Measurements from ENCODE around the gene KRTAP9-1. TPM values are rescaled to one million over a fixed set of nuclear protein-coding genes. Genes with fewer than 3 reads are reported as not detected.
"Not testable (repeated sequence)": the region's sequence is repeated elsewhere in the genome, so short reads cannot be mapped to it uniquely, and the experiment has no call there.

The KRTAP9-1 gene
- total RNA-seq, 1 experiment from 2014 or later: not detected

- no peaks in the 10 kb centered on the region for H3K27me3 Mint-ChIP-seq (ENCODE audit: insufficient read depth, unreplicated experiment)
- BruUV-seq (replicated peaks): no TSS peak
- peaks cover 20% of the 10 kb centered on the region for H3K9me3 Mint-ChIP-seq (ENCODE audit: unreplicated experiment)
- POLR2A ChIA-PET: no interaction called here
- H3K4me3 Mint-ChIP-seq (ENCODE audit: unreplicated experiment): no peak overlapping the region
- CTCF ChIA-PET: no interaction called here
- intact Hi-C loops (cut with micrococcal nuclease): no loop called here
- H3K4me1 Mint-ChIP-seq (ENCODE audit: insufficient read depth, unreplicated experiment): peaks cover 6% of the 10 kb centered on the region
- no peaks in the 10 kb centered on the region for H3K36me3 Mint-ChIP-seq (ENCODE audit: insufficient read depth, unreplicated experiment)
- no peak for TF ChIP-seq CTCF (IDR thresholded peaks at IDR 0.05; ENCODE audit: unreplicated experiment)
- DNase-seq (ENCODE audit: unreplicated experiment): no peak
- no peak overlapping the region for H3K27ac Mint-ChIP-seq (ENCODE audit: low read depth, unreplicated experiment)
These were observed 44.4 kb upstream of the KRTAP9-1 start for GRCh38 chr17:41145261-41145660.

GRCh38 chr17:41147531-41148204 is 42.0 kb upstream of the KRTAP9-1 start:
- Mint-ChIP-seq H3K36me3 (ENCODE audit: insufficient read depth, unreplicated experiment) (no peaks in the 10 kb centered on the region), H3K4me1 (ENCODE audit: insufficient read depth, unreplicated experiment) (no peaks in the 10 kb centered on the region), H3K4me3 (ENCODE audit: unreplicated experiment) (no peak overlapping the region), H3K27ac (ENCODE audit: low read depth, unreplicated experiment) (no peak overlapping the region), H3K27me3 (ENCODE audit: insufficient read depth, unreplicated experiment) (no peaks in the 10 kb centered on the region), H3K9me3 (ENCODE audit: unreplicated experiment) (peaks cover 15% of the 10 kb centered on the region)
- ChIA-PET CTCF (no interaction called here), POLR2A (no interaction called here)
- intact Hi-C loops (cut with micrococcal nuclease): no loop called here
- DNase-seq (ENCODE audit: unreplicated experiment): no peak
- TF ChIP-seq CTCF (IDR thresholded peaks at IDR 0.05; ENCODE audit: unreplicated experiment): no peak
- BruUV-seq (replicated peaks): no TSS peak

- H3K4me1 Mint-ChIP-seq (ENCODE audit: insufficient read depth, unreplicated experiment); intact Hi-C loops (cut with micrococcal nuclease); CTCF ChIA-PET; H3K27me3 Mint-ChIP-seq (ENCODE audit: insufficient read depth, unreplicated experiment); BruUV-seq (replicated peaks); DNase-seq (ENCODE audit: unreplicated experiment); H3K27ac Mint-ChIP-seq (ENCODE audit: low read depth, unreplicated experiment); H3K36me3 Mint-ChIP-seq (ENCODE audit: insufficient read depth, unreplicated experiment); H3K4me3 Mint-ChIP-seq (ENCODE audit: unreplicated experiment); H3K9me3 Mint-ChIP-seq (ENCODE audit: unreplicated experiment): not testable (repeated sequence)
- POLR2A ChIA-PET: interaction anchor here (1.1 kb wide), 1 partner anchor 18 kb away, joined by 4 read pairs; no protein-coding TSS in a partner anchor
These were observed 40.6 kb upstream of the KRTAP9-1 start for GRCh38 chr17:41148971-41149651.

- CTCF ChIA-PET: no interaction called here
- Mint-ChIP-seq H3K36me3 (ENCODE audit: insufficient read depth, unreplicated experiment) (no peaks in the 10 kb centered on the region), H3K9me3 (ENCODE audit: unreplicated experiment) (no peaks in the 10 kb centered on the region), H3K27me3 (ENCODE audit: insufficient read depth, unreplicated experiment) (no peaks in the 10 kb centered on the region), H3K4me3 (ENCODE audit: unreplicated experiment) (no peak within 1 kb of the TSS), H3K4me1 (ENCODE audit: insufficient read depth, unreplicated experiment) (no peaks in the 10 kb centered on the region), H3K27ac (ENCODE audit: low read depth, unreplicated experiment) (no peak within 1 kb of the TSS)
- DNase-seq (ENCODE audit: unreplicated experiment): no peak
- TF ChIP-seq CTCF (IDR thresholded peaks at IDR 0.05; ENCODE audit: unreplicated experiment): no peak
- POLR2A ChIA-PET: interaction anchor here (1.1 kb wide), 1 partner anchor 19 kb away, joined by 4 read pairs; no protein-coding TSS in a partner anchor
- intact Hi-C loops (cut with micrococcal nuclease): no loop called here
- no TSS peak for BruUV-seq (replicated peaks)
These were observed 40.1 kb upstream of the KRTAP9-1 start, which contains the start of gene KRTAP4-5 for GRCh38 chr17:41149652-41149985. Gene KRTAP4-5, minus strand, starts transcription at chr17:41149825. Its CDS starts 58 bp downstream, at chr17:41149767.

Measured in MCF 10A (cell line).